Fibroblast of skin of right biceps (primary cell): ENCODE data around the gene TUBB4A.
A peak's percentile ranks its signal among the peaks of the same experiment; 100 is the strongest.

ENCODE experiments used
- DNase-seq: peaks from one replicate; pipeline ENCODE4 v3.0.0-alpha.2; 2013

TUBB4A gene

DNA sequence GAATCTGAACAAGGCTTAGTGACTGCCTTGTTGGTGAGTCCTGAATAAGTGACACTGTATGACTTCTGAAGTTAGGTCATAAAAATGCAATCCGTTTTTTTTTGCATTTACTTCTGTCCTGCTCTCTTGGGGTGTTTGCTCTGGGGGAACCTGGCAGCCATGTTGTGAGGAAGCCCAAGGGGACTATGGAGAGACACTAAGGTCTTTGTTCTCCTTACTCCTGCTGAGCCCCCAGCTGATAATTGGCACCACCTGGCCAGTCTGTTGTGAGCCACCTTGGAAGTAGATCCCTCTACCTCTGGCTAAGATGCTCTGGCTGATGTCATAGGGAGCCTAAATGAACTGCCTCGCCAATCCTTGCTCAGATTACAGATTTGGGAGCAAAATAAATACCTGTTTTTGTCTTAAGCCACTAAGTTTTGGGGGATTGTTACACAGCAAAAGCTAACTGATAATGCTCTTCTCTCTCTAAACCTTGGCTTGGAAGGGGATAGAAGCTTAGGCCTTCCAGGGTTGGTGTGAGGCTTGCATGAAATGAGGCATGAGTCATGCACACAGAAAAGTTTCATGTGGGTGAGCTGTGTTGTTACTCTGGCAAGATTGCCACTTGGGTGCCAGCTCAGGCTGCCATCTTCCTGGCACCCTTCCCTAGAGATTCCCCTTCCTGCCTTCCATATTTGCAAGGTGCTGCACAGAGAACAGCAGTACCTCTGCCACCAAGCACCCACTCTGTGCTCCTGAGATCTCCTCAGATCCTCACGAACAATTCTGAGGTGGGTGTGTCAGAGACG lies 10.1 kb downstream of the TUBB4A start:
- no peak for DNase-seq

DNA sequence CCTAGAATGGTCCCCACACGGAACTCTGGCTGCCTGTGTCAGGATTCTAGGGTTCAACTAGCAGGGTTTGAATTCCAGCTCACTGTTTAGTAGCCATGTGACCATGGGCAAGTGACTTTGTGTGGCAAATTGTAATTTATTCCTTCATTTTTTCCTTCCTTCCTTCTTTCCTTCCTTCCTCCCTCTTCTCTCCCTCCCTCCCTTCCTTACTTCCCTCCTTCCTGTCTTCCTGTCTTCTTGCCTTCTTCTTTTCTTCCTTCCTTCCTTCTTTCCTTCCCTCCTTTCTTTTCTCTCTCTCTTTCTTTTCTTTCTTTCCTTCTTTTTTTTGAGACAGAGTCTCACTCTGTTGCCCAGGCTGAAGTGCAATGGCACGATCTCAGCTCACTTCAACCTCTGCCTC lies 12.0 kb downstream of the TUBB4A start:
- DNase-seq = no peak

- DNase-seq = no peak
These were observed 12.6 kb downstream of the TUBB4A start for GRCh38 chr19:6489278-6490061.

- DNase-seq = no peak
These were observed 17.3 kb downstream of the TUBB4A start for GRCh38 chr19:6484831-6485230.

- DNase-seq = no peak
These were observed 17.9 kb downstream of the TUBB4A start for GRCh38 chr19:6484230-6484629.

GRCh38 chr19:6483235-6483634 lies 18.9 kb downstream of the TUBB4A start:
- DNase-seq = no peak

DNA sequence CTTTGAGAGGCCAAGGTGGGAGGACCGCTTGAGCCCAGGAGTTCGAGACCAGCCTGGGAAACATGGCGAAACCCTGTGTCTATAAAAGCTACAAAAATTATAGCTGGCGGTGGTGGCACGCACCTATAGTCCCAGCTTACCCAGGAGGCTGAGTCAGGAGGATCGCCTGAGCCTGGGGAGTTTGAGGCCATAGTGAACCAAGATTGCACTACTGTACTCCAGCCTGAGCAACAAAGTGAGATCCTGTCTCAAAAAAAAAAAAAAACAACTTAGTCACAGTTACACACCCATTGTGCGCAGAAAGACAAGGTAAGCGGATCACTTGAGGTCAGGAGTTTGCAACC lies 19.8 kb downstream of the TUBB4A start:
- no peak for DNase-seq

DNA sequence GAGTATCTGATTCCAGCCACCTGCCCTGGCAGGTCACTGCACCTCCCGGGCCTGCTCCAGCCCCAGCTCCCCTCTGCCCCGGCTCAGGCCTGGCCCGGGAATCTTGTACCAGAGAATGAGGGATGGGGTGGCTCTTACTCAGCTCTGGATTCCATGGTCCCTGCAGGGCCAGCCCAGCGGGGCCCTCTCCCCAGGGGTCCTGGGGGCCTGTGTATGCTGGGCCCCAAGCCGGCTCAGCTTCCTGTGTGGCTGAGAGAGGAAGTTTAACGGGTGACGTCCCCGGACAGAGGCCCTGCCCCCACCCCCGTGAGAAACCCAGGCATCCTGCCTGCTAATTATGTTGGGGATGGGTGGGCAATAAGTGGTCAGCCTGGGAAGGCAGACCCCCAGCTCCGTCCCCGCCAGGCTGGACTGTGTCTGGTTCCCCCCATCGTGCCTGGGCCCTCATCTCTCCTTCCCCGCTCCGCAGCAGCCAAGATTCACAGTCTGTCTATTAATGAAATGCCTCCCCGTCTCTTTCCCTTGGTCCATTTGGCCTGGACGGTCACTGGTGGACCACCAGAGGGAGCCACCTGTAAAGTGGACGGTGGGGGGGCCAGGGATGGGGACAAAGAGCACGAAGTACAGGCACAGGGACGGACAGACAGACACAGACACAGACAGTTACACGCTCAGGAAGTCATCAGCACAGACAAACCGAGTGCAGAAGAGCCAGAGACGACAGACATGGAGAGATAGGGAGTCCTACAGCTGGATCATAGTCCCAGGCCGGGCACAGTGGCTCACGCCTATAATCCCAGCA lies 20.4 kb downstream of the TUBB4A start, which contains the start of gene DENND1C:
Gene DENND1C, minus strand, starts transcription at position 247 of the 802 bp plus-strand sequence. Its CDS starts 92 bp downstream, at position 155.
- DNase-seq = peak; percentile 12

- DNase-seq = no peak
These were observed 21.2 kb downstream of the TUBB4A start for GRCh38 chr19:6480848-6481415.

DNA sequence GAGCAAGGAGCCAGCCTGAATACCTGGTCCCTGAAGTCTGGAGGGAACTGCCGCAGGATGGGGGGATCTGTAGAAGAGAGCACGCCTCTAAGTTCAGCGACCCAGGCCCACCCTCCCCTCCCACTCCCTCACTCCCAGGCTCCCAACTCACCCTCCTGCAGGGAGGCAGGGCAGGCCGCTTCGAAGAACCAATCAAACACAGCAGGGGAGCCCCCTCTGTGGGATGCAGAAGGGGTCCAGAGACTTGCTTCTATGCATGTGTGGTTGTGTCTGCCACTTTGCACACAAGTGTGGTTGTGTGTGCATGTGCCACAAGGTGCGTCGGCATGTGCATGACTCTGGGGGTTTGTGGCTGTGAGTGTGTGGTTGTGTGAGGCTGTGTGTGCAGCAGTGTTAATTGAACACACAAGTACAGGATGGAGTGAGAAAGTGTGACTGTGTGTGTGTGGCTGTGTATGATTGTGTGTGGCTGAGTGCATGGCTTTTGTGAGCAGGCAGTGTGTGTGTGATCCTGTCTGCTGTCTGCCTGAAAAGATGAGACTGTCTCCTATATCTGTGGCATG lies 22.2 kb downstream of the TUBB4A start:
- no peak for DNase-seq

DNA sequence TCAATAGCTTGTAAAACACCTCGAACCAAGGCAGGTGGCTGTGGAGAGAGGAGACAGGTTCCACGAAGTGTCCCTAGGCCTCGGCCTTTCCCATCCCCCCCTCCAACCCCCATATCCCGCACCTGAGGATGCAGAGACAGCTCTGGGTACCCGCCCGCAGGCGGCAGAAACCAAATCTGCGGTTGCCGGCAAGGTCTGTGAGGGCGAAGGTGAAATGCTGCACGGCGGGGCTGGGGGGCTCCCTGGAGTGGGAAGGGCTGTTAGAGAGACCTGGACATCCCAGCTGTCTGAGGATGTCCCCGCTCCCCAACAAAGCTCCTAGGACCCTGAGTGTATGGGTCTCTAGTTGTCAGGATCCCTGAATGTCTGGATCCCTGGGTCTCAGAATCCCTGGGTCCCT lies 23.3 kb downstream of the TUBB4A start:
- DNase-seq = no peak

DNA sequence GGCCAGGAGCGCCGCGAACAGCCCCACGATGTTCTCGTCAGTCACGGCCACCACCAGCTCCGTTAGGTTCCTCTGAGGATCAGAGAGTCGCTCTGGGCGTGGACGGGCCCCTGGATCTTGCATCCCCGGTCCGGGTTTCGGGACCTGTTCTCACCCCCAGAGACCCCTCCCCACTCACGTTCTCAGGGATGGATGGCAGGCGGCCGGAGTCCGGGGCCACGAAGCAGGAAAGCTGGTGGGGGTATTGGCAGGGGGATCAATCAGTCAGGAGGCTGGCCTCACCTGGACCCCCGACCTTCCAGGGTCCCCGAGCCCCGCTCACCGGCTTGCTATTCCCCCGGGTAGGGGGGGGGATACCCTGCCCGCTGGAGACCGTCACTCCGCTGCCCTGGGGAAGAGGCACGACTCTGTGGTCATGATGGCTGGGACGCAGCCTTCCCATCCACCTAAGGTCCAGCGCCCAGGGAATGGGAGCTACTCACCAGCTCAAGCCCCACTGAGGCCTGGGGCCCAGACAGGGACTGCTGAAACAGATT lies 25.1 kb downstream of the TUBB4A start:
- DNase-seq = no peak

DNA sequence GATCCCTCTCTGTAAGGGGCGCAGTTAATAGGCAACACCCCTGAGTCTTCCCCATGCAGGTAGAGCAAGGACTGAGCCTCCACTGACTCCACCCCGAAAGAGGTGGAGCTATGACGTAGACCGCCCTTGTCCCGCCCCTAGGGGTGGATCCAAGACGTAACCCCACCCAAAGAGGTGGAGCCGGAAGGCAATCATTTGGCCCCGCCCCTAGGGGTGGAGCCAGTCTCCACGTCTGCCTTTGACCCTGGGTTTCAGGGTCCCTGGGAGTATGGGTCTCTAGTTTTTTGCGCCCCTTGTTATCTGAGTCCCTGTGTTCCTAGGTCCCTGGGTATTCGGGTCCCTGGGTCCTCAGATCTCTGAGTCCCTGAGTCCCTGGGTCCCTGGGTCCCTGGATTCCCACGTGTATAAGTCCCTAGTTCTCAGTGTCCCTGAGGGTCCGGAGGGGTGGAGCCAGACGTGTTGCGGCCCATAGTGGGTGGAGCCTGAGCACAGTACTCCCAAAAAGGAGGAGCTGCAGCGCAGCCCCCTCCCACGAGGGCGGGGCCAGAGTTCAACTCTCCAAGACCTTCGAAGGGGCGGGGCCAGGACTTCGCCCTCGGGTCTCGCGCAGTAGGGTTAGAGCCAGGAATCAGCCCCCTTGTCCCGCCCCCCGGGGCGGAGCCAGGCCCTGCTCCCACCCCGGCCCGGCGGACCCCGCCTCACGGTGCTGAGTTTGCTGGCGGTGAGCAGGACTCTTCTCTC lies 25.8 kb downstream of the TUBB4A start:
- DNase-seq = peak; percentile 60

DNA sequence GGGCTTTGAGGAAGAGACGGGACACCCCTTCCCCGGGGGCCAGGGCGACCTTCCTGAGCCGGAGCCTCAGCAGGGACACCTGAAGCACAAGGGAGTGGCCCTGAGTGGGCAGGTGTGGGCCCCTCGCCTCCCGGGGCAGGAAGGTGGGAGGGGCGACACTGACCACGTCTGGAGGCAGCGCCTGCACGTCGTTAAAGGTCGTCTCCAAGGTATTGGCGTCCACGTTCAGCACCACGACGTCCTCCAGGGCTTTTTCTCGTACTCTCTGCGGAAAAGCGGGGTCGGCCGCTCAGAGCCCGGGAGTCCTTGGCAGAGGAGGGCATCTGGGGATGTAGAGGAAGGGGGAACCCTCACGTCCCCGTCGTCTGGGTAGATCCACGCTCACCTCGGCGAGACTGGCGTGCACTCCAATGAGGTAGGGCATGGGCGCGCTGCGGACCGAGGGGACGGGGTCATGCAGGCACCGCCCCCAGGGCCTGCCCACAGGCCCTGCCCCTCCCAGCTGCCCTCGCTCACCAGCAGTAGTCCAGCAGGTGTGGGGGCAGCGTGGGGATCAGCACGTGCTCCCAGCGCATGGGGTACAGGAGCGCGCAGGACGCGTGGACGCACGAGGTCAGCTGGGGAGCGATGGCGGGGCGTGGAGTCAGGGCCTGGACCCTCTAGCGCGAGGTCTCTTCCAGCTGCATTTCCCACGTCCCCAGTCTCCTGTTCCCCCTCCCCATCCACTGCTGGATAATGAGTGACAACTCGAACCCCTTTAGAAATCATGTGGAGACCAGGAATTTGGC lies 26.6 kb downstream of the TUBB4A start:
- no peak for DNase-seq

GRCh38 chr19:6473647-6474046 lies 28.5 kb downstream of the TUBB4A start:
- no peak for DNase-seq

GRCh38 chr19:6472713-6473112 lies 29.4 kb downstream of the TUBB4A start:
- DNase-seq = no peak

DNA sequence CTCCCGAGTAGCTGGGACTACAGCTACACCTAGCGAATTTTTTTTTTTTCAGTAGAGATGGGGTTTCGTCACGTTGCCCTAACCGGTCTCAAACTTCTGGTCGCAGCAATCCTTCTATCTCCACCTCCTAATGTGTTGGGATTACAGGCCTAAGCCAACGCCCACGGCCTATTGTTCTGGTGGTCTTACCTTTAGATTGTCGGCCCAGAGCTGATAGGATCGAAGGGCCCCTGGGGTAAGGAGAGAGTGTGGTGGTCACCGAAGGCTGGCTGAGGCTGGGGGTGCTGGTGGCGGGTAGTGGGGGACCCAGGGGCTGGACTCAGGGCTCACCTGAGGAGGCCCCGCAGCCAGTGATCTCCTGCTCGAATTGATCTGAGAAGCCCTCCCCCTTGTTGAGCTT lies 31.0 kb downstream of the TUBB4A start:
- DNase-seq = no peak

DNA sequence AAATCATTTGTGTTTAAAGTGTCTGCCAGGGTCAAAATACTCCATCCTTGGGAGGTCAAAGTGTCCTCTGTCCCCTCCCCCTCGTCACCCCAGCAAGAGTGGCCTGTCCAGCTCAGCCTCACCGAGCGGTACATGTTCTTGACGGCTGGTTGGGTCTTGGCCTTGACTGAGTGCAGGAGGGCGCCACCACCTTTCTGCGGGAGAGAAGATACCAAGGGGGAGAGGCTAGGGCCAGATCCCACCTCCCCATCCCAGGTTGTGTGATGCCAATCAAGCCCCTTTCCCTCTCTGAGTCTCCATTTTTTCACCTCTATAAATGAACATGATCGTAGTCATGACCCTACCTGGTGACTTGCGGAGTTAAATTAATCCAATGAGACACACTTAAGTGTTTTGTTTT lies 31.9 kb downstream of the TUBB4A start:
- DNase-seq = no peak

GRCh38 chr19:6467384-6467783 lies 34.7 kb downstream of the TUBB4A start:
- DNase-seq = no peak

DNA sequence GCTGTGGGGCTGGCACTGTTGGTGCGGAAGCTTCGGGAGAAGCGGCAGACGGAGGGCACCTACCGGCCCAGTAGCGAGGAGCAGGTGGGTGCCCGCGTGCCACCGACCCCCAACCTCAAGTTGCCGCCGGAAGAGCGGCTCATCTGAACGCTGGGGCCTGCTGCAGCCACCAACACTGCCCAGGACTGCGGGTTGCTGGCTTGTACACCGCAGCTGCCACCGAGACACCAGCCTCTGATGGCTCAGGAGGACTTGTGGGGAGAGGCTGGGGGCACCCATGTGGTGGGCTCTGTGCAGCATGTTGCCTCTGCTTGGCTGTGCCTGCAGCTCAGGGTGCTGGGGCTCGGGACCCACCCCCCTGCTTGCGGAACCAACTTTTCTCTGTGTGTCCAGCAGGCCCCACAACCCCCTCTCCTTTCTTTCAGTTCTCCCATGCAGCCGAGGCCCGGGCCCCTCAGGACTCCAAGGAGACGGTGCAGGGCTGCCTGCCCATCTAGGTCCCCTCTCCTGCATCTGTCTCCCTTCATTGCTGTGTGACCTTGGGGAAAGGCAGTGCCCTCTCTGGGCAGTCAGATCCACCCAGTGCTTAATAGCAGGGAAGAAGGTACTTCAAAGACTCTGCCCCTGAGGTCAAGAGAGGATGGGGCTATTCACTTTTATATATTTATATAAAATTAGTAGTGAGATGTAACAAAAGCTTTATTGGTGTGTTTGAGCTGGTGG lies 35.4 kb downstream of the TUBB4A start:
- no peak for DNase-seq
